GM19452 (cell line): ENCODE measurements around the gene TPCN1.

ENCODE experiments used
- ATAC-seq: cut with Tn5 transposase; IDR thresholded peaks from one replicate; pipeline ENCODE4 v1.9.1; 2021; ENCODE audit not compliant: unreplicated experiment

Gene TPCN1

GRCh38 chr12:113278633-113279032, 57.4 kb downstream of the TPCN1 start:
- ATAC-seq, result no peak

- ATAC-seq, result no peak
Observed at GRCh38 chr12:113284751-113285150, 63.5 kb downstream of the TPCN1 start.

GRCh38 chr12:113285679-113286610, 64.7 kb downstream of the TPCN1 start:
- no peak for ATAC-seq

GRCh38 chr12:113286712-113287111, 65.4 kb downstream of the TPCN1 start:
- no peak for ATAC-seq

GRCh38 chr12:113287146-113287898, 66.1 kb downstream of the TPCN1 start:
- ATAC-seq, result no peak

GRCh38 chr12:113287899-113288282, 66.6 kb downstream of the TPCN1 start:
- ATAC-seq, result no peak

- no peak for ATAC-seq
Observed at GRCh38 chr12:113289361-113289760, 68.1 kb downstream of the TPCN1 start.

- ATAC-seq, result no peak
Observed at GRCh38 chr12:113290506-113290905, 69.2 kb downstream of the TPCN1 start.

GRCh38 chr12:113291586-113291985, 70.3 kb downstream of the TPCN1 start:
- ATAC-seq, result no peak

- ATAC-seq, result no peak
Observed at GRCh38 chr12:113292091-113292490, 70.8 kb downstream of the TPCN1 start.

GRCh38 chr12:113292547-113292946, 71.3 kb downstream of the TPCN1 start:
- ATAC-seq, result no peak

GRCh38 chr12:113293100-113293499, 71.8 kb downstream of the TPCN1 start:
- ATAC-seq, result no peak

GRCh38 chr12:113295886-113296556, 74.8 kb downstream of the TPCN1 start:
- ATAC-seq, result no peak

- no peak for ATAC-seq
Observed at GRCh38 chr12:113296557-113297213, 75.4 kb downstream of the TPCN1 start.

- no peak for ATAC-seq
Observed at GRCh38 chr12:113297214-113297587, 75.9 kb downstream of the TPCN1 start.

- ATAC-seq, result no peak
Observed at GRCh38 chr12:113297621-113298471, 76.6 kb downstream of the TPCN1 start.

GRCh38 chr12:113298472-113298817, 77.2 kb downstream of the TPCN1 start:
- ATAC-seq, result no peak

GRCh38 chr12:113298861-113299545, 77.7 kb downstream of the TPCN1 start:
- no peak for ATAC-seq

GRCh38 chr12:113299619-113300237, 78.5 kb downstream of the TPCN1 start:
- no peak for ATAC-seq
